GM12864 (cell line): Measurements from ENCODE around the gene CELSR2.

Experiments used
- DNase-seq: peaks from one replicate; pipeline ENCODE4 v3.0.0-alpha.2; 2011; ENCODE audit warnings: low read depth
- H3K4me3 ChIP-seq: 2 replicates; pipeline ENCODE4 v1.5.1; 2011; ENCODE audit warnings: mild to moderate bottlenecking, low read depth, low read length, control low read depth
- TF ChIP-seq, protein P1 (sequence below): IDR thresholded peaks from 2 replicates; pipeline ENCODE4 v1.5.1; 2011; ENCODE audit warnings: low read depth, mild to moderate bottlenecking, moderate library complexity, low read length, control low read depth, inconsistent platforms; ENCODE audit errors: missing control alignments

The CELSR2 gene

DNA sequence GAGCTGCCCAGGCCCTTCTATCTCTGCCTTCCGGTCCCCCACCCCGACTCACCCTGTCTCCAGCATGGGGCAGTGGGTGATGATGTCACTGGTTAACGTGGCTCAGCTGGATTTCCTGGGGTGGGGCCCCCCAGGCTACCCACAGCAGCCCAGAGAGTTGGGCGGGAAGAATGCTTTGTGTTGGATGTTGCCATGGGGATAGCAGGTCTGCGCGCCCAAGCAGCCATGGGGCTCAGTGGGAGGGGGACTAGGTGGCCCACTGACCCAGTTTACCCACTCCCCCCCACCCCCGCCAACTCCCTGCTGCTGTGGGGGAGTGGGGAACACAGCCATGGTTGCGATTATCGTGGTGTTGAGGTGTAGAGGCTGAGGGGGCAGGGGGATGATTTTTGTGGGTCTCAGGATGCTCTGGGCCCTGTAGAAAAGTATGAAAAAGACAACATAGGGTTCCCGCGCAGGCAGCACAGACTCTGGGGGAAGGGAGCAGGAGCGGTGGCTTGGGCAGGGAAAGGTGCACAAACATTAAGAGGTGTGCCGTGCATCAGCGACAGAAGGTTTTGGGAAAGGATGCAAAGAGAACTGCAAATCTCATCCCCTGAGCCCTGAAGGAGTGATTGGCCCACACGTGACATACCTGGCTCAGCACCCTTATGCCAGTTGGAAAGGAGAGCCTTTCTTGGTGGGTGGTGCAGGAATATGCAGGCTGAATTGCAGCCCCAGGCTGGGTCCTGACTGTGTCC, 8.5 kb downstream of the CELSR2 start:
- no peak overlapping the region for H3K4me3 ChIP-seq
- TF ChIP-seq, protein P1, sequence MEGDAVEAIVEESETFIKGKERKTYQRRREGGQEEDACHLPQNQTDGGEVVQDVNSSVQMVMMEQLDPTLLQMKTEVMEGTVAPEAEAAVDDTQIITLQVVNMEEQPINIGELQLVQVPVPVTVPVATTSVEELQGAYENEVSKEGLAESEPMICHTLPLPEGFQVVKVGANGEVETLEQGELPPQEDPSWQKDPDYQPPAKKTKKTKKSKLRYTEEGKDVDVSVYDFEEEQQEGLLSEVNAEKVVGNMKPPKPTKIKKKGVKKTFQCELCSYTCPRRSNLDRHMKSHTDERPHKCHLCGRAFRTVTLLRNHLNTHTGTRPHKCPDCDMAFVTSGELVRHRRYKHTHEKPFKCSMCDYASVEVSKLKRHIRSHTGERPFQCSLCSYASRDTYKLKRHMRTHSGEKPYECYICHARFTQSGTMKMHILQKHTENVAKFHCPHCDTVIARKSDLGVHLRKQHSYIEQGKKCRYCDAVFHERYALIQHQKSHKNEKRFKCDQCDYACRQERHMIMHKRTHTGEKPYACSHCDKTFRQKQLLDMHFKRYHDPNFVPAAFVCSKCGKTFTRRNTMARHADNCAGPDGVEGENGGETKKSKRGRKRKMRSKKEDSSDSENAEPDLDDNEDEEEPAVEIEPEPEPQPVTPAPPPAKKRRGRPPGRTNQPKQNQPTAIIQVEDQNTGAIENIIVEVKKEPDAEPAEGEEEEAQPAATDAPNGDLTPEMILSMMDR, result no peak
- no peak for DNase-seq

- no peak overlapping the region for H3K4me3 ChIP-seq
- TF ChIP-seq, protein P1, result no peak
- DNase-seq, result no peak
These were observed 9.4 kb downstream of the CELSR2 start for GRCh38 chr1:109258481-109259466.

DNA sequence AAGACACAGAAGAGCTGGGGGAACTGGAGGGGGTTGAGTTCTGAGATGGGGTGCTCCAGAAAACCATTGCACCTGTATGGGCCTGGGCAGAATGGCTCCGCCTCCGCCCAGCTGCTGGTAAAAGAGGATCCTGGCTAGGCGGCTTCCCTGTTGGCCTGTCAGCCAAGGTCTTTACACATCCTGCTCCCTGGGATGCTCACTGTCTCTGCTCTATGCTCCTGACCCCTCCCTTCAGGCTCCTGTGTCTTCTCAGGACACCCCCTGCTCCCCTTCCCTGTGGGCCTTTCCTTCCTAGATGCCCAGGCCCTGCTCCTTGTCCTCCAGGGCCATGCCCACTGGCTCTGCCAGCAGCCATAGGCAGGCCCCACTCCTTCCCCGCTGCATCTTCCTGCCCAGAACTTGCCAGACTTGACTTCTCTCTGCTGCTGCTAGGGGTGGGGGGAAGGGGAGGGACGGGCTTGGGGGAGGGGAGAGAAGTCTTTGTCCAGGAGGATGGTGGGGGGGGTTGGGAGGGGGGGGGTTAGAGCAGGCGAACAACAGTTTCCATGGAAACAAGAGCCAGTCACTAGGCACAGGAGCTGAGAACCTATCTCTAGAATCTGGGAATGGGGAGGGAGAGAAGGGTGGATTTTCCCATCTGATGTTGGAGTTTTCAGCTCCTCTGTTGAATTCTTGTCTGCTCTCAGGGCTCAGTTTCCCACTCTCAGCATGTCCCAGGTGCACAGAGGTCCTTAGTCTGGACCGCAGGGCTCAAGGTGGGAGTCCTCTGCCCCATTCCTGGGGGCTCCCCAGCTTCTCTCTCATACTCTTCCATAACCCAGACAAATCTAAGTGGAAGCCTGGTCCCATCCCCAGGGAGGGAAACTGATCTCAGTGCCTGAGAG, 10.6 kb downstream of the CELSR2 start:
- DNase-seq, result no peak
- H3K4me3 ChIP-seq, result no peak overlapping the region
- TF ChIP-seq, protein P1, result no peak

GRCh38 chr1:109261006-109261405, 11.7 kb downstream of the CELSR2 start:
- no peak overlapping the region for H3K4me3 ChIP-seq
- no peak for DNase-seq
- TF ChIP-seq, protein P1, result no peak

DNA sequence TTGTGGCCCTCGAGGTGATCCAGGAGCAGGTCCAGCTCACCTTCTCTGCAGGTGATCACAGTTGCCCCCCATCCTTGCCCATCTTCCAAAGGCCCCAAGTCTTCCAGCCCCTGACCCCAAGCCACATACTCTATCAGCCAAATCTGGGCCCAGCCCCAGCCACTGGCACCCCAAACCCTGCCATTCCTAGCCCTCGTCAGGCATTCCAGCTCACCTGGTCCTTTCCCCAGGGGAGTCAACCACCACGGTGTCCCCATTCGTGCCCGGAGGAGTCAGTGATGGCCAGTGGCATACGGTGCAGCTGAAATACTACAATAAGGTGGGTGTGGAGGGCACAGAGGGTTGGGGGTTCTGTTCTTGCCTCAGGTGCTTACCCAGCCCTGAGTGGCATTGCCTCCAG, 12.2 kb downstream of the CELSR2 start:
- no peak for DNase-seq
- no peak overlapping the region for H3K4me3 ChIP-seq
- TF ChIP-seq, protein P1, result no peak

DNA sequence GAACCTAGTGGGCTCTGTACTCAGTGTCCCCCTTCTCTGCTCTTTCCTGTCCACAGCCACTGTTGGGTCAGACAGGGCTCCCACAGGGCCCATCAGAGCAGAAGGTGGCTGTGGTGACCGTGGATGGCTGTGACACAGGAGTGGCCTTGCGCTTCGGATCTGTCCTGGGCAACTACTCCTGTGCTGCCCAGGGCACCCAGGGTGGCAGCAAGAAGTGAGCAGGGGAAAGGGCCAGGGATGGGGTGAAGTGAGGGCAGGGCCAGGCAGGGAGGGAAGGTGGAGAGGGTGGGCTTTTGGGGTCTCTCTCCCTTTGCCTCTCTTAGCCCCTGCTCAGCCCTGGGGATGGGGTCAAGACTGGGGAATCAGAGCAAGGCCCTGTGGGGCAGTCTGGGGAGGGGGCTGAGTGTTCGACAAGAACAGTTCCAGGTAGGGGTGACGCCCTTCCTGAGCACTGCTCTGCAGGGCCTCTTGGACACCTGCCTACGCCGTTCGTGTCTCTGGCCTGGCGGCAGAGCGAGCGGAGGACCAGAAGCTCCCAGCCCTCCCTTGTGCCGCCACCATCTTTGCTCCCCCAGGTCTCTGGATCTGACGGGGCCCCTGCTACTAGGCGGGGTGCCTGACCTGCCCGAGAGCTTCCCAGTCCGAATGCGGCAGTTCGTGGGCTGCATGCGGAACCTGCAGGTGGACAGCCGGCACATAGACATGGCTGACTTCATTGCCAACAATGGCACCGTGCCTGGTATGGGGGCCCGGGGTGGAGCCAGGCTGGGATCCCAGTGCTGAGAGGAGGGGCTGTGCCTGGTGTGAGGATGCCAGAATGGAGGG, 13.1 kb downstream of the CELSR2 start:
- DNase-seq, result no peak
- H3K4me3 ChIP-seq, result no peak overlapping the region
- TF ChIP-seq, protein P1, result peak; percentile 2
